Measurements from ENCODE around the gene ACAD11.
"Not testable (repeated sequence)": the region's sequence is repeated elsewhere in the genome, so short reads cannot be mapped to it uniquely, and the experiment has no call there.

The ACAD11 gene

DNA sequence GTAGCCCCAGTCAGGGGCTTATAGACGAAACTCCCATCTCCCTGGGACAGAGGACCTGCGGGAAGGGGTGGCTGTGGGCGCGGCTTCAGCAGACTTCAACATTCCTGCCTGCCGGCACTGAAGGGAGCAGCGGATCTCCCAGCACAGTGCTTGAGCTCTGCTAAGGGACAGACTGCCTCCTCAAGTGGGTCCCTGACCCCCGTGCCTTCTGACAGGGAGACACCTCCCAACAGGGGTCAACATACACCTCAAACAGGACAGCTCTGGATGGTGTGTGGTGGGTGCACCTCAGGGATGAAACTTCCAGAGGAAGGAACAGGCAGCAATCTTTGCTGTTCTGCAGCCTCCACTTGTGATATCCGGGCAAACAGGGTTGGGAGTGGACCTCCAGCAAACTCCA, 53.0 kb downstream of the ACAD11 start:
- not testable (repeated sequence) for DNase-seq (ENCODE audit: low read depth, low spot score)

DNA sequence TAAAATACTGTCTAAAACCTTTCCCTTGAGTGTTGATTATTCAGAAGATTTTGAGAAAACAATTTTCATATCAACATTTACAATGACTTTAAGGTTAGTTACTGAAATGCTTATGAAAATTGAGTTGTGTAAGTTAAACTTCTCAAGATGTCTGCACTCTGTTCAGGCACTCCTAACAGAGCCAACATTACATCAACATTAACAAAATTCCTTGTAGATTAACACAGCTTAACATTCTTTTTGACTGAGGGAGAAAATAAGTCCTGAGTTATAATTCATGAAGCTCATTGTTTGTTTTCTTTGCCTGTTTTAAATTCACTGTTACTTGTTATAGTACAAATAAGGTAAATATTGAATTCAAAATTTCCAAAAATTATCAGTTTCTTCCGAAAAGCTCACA, 53.5 kb downstream of the ACAD11 start:
- H3K27ac ChIP-seq, result peak overlapping the region; percentile 48

More for the DNA sequence above, 53.0 kb downstream of the ACAD11 start:
- H3K27ac ChIP-seq, result peak overlapping the region; percentile 48

DNA sequence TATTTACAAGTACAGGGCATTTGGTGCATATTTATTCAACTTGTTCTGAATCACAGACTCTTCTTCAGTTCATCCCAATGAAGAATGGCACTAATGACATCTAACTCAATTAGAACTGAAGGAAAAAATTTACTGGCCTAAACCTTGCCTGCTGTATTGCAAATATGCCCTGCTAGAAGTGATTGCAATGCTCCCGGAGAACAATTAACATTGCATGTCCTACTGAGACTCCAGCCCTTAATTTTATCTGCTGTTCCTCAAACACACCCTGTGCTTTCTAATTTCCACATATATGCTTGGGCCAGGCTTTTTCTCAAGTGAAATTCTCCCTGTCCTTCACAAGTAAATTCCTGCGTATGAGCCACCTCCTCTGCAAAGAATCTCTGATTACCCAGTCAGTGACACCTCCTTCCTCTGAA, 54.2 kb downstream of the ACAD11 start:
- DNase-seq (ENCODE audit: low read depth, low spot score), result no peak
- peak overlapping the region; percentile 48 for H3K27ac ChIP-seq

More for the DNA sequence above, 53.5 kb downstream of the ACAD11 start:
- no peak for DNase-seq (ENCODE audit: low read depth, low spot score)

DNA sequence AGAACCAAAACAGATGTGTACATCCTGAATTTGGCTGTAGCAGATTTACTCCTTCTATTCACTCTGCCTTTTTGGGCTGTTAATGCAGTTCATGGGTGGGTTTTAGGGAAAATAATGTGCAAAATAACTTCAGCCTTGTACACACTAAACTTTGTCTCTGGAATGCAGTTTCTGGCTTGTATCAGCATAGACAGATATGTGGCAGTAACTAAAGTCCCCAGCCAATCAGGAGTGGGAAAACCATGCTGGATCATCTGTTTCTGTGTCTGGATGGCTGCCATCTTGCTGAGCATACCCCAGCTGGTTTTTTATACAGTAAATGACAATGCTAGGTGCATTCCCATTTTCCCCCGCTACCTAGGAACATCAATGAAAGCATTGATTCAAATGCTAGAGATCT, 59.0 kb downstream of the ACAD11 start:
- H3K27ac ChIP-seq; DNase-seq (ENCODE audit: low read depth, low spot score): not testable (repeated sequence)

DNA sequence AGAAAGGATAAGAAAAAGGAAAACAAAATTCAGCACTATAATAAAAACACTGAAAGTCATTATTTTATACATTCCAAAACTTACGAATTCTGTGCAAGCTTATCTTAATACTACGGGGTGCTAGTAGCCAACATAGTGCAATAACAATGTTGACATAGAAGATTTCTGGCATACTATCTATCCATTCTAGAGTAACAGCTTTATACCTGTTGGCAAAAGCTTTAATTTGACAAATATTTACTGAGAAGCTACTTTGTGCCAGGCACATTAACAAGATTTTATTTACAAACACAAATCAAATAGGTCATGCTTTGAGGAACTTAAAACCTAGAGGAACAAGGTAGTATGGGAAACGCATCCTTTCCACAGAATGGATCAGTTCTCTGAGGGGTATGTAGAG, 61.4 kb downstream of the ACAD11 start:
- H3K27ac ChIP-seq, result no peak overlapping the region
- no peak for DNase-seq (ENCODE audit: low read depth, low spot score)

DNA sequence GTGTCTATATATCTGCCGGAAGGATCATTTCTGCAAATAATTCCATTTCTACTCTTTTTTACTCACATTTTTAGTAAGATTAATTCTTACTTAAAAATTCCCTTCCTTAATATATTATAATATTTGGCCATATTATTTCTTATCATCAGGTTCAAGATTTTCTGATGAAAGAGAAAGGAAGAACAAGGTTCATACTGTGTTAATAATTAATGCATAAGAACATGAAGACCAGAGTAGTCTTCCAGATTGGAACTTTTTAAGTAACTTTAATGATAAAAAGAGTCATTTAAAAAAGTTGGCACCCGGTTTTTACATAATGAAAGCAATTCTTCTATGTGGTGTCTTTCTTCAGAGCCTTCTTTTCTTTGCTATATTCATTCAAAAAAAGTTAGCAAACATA, 61.9 kb downstream of the ACAD11 start:
- H3K27ac ChIP-seq, result no peak overlapping the region
- DNase-seq (ENCODE audit: low read depth, low spot score), result no peak

DNA sequence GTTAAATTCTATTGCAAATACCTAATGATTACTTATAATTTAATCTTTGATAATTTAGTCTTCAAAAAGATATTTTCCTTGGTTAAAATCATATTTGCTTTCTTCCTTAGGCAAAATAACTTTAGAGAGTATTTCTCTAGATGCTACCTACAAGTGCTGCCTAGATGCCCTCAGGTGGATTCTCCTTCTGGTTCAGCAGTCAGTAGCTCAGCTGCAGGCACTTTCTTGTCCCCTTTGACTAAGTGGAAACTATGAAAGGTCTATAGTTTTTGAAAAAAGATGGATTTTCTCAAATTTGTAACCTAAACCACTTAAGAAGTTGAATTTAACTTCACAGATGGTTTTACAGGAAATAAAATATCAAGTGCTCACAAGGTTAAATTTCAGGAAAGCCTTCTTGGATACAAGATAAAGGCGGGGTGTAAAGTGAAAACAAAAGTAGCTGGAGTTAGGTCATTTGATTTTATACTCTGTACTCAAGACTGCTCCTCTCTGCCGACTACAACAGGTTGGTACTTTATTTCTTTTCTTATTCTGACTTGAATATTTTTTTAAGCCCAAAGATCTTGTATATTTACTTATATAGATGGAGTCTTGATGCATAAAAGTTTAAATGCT, 62.7 kb downstream of the ACAD11 start, which contains the start of gene ACKR4:
Gene ACKR4, plus strand, starts transcription at position 455 of the 618 bp plus-strand sequence. CDS start 3,128 bp downstream, outside the sequence.
- no peak for DNase-seq (ENCODE audit: low read depth, low spot score)
- no peak within 1 kb of the TSS for H3K27ac ChIP-seq

DNA sequence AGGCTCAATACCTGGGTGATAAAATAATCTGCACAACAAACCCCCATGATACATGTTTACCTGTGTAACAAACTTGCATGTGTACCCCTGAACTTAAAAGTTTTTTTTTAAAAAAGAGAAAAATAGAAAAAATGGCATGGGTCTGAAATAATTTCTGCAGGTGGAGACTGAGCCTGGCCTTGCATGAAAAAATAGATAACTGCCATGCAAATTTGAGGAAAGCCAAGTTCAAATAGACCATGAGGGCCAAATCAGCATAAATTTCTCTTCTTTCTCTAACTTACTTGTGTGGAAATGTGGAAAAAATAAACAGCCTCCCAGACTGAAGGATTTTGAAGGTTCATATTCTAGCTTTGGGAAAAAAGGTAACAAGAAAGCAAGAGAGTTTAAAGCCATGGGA, 63.3 kb downstream of the ACAD11 start:
- DNase-seq (ENCODE audit: low read depth, low spot score), result no peak
- no peak overlapping the region for H3K27ac ChIP-seq

DNA sequence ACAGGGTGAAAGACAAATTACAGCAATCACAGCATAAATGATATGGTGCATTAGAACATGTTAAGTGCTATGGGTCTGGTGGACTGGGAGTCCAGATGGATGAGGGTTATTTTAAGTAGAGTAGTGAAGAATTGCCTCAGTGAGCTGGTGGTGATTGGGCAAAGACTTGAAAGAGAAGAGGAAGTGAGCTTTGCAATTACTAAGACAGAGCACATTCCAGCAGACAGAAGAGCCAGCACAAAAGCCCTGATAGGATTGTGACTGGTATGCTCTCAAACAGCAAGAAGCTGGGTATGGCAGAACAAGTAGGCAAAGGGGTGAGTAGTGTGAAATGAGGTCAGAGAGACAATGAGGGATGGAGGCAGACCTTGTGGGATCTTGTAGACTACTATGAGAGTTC, 64.6 kb downstream of the ACAD11 start:
- DNase-seq (ENCODE audit: low read depth, low spot score), result peak; percentile 36
- H3K27ac ChIP-seq, result peak overlapping the region; percentile 79

DNA sequence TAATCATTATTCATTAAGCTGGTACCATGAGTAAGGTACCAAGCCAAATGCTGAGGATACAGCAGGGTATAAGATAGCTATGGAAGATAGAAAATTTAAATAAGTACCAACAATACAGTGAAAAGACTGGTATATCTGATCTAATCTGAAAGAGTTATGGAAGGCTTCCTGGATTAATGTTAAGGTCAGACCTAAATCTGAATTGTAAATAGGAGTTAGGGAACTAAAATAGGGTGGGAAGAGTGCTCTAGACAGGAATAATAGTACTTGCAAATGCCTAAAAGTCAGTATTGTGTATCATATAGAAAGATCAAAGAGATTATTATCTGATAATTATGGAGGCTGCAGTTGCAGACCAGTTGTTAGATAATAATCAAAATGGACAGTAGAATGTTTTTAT, 65.1 kb downstream of the ACAD11 start:
- peak overlapping the region; percentile 79 for H3K27ac ChIP-seq
- DNase-seq (ENCODE audit: low read depth, low spot score), result no peak

DNA sequence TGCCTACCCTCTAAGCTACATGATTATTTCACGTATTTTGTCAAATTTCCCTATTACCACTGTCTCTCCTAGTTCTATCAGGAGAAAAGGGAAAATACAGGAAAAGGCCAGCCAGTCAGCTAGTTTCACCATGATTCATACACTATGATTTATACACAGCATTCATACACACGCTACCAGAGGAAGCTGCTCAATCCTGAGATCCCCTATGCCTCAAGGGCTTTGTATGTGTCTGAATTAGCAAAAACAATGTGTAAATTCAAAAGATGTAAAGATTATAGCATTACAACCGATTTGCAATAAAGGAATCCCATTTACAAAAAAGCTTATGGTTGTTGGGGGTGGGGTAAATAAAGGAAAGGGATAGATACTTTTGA, 65.7 kb downstream of the ACAD11 start:
- peak; percentile 43 for DNase-seq (ENCODE audit: low read depth, low spot score)
- peak overlapping the region; percentile 79 for H3K27ac ChIP-seq

DNA sequence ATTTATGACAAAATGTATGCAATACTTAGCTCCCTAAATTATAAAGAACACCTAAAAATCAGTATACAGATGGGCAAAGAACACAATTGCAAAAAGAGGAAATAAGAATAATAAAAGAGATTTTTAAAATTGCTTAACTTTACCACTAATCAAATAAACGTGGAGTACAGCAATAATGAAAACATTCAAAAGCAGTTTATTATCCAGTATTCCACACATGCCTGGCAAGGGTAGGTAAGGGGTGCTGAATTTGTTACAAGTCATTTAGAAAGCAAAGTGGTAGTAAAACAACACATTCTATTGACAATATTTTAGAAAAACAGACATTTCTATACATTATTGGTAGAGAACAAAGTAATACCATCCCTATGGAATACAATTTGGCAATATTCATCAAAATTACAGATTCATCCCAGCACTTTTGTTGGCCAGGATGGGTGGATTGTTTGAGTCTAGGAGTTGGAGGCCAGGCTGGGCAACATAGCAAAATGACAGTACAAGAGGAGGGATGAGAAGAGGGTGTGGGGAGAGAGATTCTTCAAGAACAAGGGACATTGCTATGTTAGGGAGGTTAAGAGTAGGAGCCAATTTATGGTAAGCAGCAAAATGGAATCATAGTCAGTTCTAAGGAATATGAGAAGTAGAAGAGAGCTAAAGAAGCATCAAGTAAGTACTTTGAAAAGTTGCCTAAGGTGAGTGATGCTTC, 66.2 kb downstream of the ACAD11 start:
- no peak for DNase-seq (ENCODE audit: low read depth, low spot score)
- peak overlapping the region; percentile 79 for H3K27ac ChIP-seq

DNA sequence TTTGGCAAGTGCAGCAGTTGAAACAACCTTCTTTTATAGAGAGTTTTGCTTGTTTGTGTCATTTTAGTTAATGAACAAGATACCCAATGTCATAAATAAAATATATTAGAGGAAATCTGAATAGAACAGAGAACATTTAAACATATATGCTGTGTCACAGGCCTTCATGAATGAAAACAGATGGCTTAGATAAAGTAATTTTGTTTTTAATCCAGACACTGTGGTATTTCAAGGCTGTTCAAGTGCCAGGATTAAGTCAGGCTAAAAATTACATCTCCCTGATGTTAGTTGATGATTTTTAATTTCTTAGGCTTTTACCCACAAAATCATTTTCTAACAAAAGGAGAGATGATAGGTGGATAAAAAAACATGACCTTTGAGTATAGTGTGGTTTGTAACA, 67.4 kb downstream of the ACAD11 start:
- no peak for DNase-seq (ENCODE audit: low read depth, low spot score)
- H3K27ac ChIP-seq, result no peak overlapping the region

DNA sequence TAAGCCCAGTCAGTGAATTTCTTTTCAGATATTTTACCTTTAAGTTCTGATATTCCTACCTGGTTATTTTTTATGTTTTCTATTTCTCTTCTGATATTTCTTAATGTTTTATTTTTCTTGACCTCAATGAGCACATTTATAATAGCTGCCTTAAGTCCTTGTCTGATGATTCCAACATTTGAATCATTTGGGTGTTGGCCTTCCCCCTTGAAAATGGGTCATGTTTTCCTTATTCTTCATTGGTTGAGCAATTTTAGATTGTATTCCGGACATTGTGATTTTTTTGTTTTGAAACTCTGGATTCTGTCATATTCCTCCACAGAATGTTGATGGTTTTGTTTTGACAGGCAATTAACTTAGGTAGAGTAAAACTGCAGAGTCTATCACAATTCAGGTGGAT, 72.2 kb downstream of the ACAD11 start:
- no peak overlapping the region for H3K27ac ChIP-seq
- DNase-seq (ENCODE audit: low read depth, low spot score), result no peak

DNA sequence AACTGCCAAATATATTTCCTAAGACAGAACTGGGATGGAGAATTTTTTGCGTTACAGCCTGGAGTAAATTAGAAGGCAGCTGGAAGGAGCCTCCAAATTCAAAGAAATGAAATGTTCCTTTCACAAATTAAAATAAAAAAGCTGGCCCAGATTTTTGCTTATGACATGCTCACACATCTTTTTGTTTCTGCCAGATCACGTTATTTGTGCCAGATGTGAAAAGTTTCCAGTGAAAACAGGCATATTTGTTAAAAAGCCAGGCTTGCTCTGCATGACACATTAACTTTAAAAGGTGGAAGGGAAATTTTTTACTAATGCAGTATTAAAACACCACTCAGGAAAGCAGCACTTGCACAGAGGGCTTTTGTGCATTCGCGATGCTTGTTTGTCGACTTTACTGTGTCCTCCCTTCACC, 85.8 kb downstream of the ACAD11 start:
- no peak for DNase-seq (ENCODE audit: low read depth, low spot score)
- no peak overlapping the region for H3K27ac ChIP-seq

DNA sequence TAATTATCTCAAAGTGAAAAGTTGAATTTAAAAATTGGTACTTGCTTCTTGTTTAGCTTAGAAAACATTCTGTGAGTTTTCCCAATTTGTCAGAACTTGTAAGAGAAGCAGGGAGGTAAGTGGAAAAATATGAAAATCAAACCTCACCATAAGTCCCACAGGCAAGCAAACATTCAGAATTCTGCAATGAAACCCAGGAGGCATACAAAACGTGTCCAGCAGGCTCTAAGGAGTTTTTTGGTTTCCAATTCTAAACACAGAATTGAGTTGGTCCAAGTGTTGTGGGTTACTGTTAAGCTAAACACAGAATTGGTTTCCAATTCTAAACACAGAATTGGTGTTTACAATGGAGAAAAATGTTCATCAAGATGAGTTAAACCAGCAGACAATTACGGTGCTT, 89.6 kb downstream of the ACAD11 start:
- no peak for DNase-seq (ENCODE audit: low read depth, low spot score)

DNA sequence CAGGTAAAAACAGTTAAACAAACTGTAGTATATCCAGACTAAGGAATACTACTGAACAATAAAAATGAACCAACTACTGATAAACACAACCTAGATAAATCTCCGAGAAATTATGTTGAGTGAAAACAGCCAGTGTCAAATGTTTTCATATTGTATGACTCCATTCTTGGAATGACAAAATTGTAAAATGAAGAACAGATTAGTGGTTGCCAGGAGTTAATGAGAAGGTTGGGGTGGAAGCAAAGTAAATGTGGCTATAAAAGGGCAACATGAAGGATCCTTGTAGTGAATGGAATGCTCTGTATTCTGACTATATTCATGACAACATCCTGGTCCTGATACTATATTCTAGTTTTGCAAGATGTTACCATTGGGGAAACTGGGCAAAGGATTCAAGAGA, 90.0 kb downstream of the ACAD11 start:
- H3K27ac ChIP-seq, result no peak overlapping the region
- no peak for DNase-seq (ENCODE audit: low read depth, low spot score)

More for the DNA sequence above, 89.6 kb downstream of the ACAD11 start:
- H3K27ac ChIP-seq, result no peak overlapping the region

DNA sequence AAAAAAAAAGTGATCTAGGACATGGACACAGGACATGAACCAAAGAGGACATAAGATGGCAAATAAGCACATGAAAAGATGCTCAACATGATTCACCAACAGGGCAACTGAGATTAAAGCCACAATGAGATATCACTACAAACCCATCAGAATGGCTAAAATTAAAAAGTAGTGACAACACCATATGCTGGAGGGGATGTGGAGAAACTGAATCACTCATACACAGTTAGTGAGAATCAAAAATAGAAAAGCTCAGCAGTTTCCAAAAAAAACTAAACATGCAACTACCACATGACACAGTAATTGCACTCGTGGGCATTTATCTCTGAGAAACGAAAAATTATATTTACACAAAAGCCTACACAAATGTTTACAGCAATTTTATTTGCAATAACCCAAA, 90.5 kb downstream of the ACAD11 start:
- DNase-seq (ENCODE audit: low read depth, low spot score), result no peak
- H3K27ac ChIP-seq, result no peak overlapping the region

DNA sequence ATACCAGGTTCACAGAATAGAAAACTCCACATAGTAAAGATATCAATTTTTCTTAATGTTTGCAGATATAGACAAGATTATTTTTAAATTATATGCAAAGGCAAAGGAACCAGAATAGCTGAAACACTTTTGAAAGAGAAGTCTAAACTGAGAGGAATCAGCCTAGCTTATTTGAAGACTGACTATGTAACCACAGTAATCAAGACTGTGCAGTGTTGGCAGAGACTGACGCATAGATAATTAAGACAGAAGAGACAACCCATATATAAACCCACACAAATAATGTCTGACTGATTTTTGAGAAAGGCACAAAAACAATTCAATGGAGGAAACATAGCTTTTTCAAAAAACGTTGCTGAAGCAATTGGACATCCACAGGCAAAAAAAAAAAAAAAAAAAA, 91.2 kb downstream of the ACAD11 start:
- H3K27ac ChIP-seq, result no peak overlapping the region
- no peak for DNase-seq (ENCODE audit: low read depth, low spot score)

DNA sequence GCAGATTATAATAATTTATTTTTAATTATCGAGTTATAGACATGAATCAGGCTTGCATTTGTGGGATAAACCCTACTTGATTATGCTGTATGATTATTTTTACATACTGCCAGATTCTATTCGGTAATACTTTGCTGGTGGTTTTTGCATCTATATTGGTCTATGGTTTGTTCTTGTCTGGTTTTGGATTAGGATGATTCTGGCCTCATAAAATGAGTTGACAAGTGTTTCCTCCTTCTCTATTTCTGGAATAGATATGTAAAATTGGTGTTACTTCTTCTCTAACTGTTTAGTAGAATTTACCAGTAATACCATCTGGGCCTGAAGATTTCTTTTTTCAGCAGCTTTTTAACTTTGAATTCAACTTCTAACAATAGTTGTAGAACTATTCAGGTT, 95.5 kb downstream of the ACAD11 start:
- DNase-seq (ENCODE audit: low read depth, low spot score), result no peak
- H3K27ac ChIP-seq, result no peak overlapping the region

DNA sequence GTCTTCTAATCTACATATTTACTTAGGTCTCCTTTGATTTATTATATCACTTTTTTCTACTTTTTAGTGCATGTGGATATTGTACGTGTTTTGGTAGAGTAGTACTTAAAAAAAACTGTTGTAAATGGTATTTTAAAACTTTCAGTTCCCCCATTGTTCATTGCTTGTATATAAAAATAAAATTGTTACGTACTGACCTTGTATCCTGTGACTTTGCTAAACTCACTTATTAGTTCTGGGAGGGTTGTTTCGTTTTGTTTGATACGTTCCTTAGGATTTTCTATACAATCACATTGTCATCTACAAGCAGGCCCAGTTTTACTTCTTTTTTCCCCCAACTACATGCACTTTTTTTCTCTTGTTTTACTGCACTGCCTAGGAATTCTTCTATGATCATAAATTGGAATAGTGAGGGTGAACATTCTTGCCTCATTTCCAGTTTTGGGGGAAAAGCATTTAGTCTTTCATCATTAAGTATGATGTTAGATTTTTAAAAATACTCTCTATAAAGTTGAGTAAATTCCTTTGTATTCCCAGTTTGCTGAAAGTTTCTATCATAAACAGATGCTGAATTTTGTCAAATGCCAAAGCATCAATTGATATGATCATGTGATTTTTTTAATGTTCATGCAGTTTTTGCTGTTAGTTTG, 96.1 kb downstream of the ACAD11 start:
- no peak for DNase-seq (ENCODE audit: low read depth, low spot score)
- H3K27ac ChIP-seq, result no peak overlapping the region
